DMS114 treated with DMSO at 0.1 percent for 48 hours (cell line): ENCODE data around the gene CHST4.
A peak's percentile ranks its signal among the peaks of the same experiment; 100 is the strongest.
"Not testable (repeated sequence)": the region's sequence is repeated elsewhere in the genome, so short reads cannot be mapped to it uniquely, and the experiment has no call there.

Experiments used
- DNase-seq: peaks from one replicate; lab custom pipeline; 2025; ENCODE audit not compliant: unreplicated experiment; lab: John Stamatoyannopoulos, UW

The CHST4 gene

DNA sequence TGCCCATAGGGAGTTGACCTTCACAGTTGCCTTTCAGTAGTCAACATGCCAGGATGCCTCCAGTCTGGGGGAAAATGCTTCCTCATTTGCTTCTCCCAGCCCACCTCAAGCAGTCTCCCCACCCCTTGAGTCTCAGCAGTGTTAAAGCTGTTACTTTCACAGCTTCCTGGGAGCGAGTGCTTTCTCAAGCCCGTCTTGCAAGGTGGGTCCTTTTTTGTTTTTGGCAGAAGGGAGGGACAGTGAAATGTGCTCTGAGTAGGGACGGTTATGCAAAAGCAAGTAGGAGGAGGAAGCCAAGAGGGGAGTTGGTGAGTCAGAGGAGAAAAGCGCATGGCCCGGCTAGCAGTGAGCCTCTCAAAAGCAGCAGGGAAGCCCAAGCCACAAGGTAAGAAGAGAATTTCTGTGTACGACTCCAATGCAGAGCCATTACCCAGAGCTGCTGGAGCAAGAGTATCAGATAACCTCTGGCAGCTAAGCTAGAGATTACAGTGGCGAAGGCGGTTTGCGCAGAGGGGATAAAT is at the start of gene CHST4:
CHST4 (plus strand) TSS at position 316 of the 521 bp plus-strand sequence. CDS start 10,252 bp downstream, outside the sequence.
- DNase-seq, result no peak

DNA sequence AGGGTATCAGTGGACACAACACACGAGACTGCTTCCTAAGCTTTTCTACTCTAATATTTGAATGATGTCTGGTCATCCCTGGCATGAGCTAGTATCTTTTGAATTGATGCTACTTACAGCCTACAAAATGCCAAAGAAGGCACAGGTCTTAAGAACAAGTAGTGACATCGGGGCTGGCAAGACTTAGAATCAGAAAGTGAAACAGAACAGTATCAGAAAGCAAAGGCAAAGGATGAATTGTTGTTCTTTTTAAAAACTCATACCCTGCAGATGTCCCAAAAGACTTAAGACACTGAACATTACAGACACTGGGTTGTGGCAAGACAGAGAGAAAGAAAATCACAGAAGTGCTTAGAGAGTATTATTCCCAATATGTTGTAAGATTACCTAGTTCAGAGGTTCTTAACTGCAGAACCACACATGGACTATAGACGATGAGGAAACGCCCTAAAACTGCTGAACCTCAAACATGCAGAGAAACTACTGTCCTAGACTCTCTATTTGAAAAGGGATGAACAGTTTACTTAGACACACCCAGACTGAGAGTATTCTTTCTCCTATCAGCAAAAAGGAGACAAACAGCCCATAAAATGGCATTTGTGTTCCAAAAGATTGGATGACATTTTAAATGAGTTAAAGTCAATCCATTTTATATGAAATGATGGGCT is 49.6 kb upstream of the CHST4 start:
- DNase-seq, result no peak

DNA sequence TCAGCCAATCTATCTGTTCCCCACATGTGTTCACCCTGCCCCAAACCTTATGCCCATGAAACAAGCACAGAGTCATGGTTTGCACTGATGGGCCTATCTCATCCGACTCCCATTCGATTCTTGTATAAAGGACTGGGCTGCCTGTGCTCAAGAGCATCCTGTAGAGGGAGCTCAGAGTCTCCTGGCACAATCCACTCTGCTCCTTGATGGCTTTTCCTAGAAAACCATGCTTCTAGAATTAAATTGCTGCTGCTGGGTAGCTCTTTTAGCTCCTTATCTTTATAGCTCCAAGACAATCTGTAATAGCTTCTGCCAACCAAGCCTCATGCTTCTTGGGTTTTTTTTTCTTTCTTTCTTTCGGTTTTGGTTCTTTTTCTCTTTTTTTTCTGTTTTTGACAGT is 46.8 kb upstream of the CHST4 start:
- peak; percentile 37 for DNase-seq

- DNase-seq, result no peak
These were observed 45.3 kb upstream of the CHST4 start for GRCh38 chr16:71480956-71481355.

DNA sequence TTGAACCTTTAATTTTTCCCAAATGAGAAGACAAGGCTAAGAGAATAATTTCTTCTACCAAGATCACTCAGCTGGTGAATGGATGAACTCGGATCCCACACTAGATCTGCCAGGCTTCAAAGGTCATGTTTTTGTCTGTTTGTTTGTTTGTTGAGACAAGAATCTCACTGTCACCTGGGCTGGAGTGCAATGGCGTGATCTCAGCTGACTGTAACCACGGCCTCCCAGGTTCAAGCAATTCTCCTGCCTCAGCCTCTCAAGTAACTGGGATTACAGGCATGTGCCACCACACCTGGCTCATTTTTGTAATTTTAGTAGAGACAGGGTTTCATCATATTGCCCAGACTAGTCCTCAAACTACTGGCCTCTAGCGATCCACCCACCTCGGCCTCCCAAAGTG is 43.7 kb upstream of the CHST4 start:
- DNase-seq, result no peak

DNA sequence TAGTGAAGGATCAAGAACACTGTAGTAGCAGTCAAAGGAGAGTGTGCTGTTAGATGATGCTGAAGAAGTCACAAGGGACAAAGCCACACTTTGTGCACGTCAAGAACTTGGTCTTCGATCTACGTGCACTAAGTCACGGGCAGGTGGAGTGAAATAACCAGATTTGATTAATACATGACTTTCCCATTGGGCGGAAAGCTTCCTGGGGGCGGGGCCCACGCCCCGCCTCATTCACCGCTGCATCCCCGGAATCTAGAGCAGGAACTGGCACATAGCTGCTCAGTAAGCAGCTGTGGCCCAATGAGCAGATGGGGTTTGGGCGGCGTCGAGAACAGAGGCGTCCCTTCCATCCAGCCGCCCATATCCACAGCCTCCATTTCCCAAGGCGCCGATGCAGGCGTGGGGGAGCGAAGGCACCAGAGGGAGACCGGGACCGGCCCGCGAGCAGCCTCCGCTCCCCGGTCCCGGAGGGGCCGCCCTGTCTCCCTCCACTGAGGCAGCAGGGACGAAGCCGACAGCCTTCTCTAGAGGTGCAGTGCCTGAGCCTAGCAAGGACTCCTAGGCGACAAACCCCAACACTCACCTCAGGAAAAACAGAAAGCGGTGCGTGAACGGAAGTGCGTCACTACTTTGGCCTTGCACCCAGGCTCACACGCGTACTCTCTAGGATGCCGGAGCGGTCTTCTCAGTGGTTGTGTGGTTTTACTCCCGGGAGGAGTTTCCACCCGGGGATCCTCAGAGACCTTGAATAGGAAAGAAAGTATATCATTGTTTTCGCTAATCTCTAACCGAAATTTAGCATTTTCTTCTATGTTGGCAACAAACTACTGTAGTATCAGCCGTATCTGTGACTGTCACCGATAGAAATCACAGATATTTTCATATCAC is 42.0 kb upstream of the CHST4 start:
- peak; percentile 96 for DNase-seq

GRCh38 chr16:71489122-71489521 is 37.1 kb upstream of the CHST4 start, which contains the start of gene ZNF19:
Gene ZNF19 (minus strand): TSS chr16:71489324. CDS start chr16:71482114, 7,210 bp downstream.
- no peak for DNase-seq

DNA sequence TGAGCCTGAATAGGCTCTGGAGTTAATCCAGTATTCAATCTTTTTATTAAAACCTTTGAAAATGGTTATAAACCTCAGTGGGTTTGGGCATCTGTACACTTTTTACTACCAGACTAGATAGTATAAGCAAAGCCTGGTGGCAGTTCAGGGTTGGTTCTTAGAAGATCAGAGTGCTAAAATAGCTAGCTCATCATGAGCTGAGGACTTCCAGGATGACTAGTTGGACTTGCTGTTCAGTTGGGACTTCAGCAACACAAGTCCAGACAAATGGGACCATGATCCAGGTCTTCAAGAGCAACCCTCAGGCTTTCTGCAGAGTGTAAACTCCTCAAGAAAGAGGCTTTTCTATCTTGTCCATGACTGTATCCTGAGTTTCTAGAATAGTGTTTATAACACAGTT is 35.9 kb upstream of the CHST4 start:
- no peak for DNase-seq

DNA sequence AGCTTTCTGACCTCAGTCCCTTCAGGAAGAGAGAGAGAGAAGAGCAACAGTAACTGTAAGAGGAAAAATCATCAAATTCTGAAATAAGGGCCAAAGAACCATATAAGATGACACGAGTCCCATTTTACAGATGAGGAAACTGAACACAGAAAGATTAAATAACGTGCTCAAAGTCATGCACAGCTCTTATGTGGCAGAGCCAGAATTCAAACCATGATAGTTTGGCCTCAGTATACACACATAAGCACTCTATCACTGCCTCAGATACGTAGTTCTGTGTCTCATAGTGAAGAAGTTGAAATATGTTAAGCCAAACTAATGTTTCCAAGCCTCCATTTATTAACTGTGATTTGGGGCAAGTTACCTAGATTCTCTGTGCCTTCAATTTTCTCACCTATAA is 35.2 kb upstream of the CHST4 start:
- DNase-seq, result no peak

- no peak for DNase-seq
These were observed 33.4 kb upstream of the CHST4 start for GRCh38 chr16:71492786-71493185.

- DNase-seq, result no peak
These were observed 33.0 kb upstream of the CHST4 start for GRCh38 chr16:71493213-71493612.

GRCh38 chr16:71498031-71498430 is 28.2 kb upstream of the CHST4 start:
- no peak for DNase-seq

GRCh38 chr16:71499775-71500364 is 26.4 kb upstream of the CHST4 start:
- peak; percentile 78 for DNase-seq

DNA sequence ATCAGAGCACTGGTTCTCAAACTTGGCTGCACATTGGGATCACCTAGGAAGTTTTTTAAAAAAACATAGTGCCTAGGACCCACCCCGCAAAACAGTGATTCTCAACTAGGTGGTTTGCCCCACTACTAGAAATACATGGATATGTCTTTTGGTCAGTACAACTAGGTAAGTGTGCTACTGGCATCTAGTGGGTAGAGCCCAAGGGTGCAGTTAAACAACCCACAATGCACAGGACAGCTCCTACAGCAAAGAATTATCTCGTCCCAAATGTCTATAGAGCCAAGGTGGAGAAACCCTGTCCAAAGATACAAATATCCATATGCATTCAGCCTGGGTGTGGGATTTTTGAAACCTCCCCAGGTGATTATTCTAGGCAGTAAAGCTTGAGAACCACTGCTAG is 25.3 kb upstream of the CHST4 start:
- no peak for DNase-seq

GRCh38 chr16:71501547-71501946 is 24.7 kb upstream of the CHST4 start:
- no peak for DNase-seq

DNA sequence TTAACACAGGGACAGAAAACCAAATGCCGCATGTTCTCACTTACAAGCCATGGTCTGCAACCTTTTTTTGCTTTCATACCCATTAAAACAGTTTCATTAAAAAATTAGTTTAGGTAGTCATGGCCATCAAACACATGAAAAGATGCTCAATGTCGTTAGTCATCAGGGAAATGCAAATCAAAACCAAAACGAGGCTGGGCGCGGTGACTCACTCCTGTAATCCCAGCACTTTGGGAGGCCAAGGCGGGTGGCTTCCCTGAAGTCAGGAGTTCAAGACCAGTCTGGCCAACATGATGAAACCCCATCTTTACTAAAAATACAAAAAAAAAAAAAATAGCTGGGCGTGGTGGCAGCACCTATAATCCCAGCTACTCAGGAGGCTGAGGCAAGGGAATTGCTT is 22.2 kb upstream of the CHST4 start:
- DNase-seq, result not testable (repeated sequence)

GRCh38 chr16:71504901-71505300 is 21.3 kb upstream of the CHST4 start:
- no peak for DNase-seq

DNA sequence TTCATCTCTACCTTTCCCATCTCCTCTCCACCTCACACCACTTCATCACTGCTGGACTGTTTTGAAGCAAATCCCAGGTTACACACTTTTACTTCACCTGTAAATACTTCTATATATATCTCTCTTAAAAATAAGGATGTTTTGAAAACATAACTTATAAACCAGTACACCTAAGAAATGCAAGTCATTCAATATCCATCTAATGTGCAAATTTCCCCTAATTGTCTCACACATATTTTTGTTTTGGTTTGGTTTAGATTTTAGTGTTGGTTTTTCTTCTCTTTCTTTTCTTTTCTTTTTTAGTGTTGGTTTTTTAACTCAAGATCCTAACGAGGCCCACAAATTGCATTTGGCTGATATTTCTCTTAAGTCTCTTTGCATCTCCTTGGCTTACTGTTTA is 19.2 kb upstream of the CHST4 start:
- DNase-seq, result no peak

GRCh38 chr16:71513302-71513701 is 12.9 kb upstream of the CHST4 start:
- DNase-seq, result no peak

- no peak for DNase-seq
These were observed 11.8 kb upstream of the CHST4 start for GRCh38 chr16:71514476-71514875.

- no peak for DNase-seq
These were observed 11.2 kb upstream of the CHST4 start for GRCh38 chr16:71515026-71515425.

DNA sequence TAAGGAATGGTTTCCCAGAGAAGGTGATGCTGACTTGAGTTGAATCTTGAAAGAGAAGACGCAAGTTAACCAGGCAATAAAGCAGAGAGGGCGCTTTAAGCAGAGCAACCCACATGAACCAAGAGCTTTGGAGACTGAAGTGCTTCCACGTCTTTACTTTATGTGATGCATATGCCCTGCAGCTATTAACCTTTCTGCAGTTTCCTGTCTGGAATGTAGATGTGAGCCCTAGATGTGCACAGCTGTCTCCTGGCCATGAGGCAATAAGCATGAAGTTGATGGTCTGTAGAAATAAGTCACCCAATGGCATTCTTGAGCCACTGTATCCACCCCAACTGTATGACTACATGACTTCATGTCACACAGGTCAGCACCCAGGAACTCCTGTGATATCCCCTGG is 5.7 kb upstream of the CHST4 start:
- no peak for DNase-seq
